ENCODE results near the gene CACNB3.

Gene CACNB3

GRCh38 chr12:48787791-48788523, 30.3 kb upstream of the CACNB3 start:
- H3K4me3 ChIP-seq = peak overlapping the region; percentile 53 to 83 (median 67)

GRCh38 chr12:48788524-48788853, 29.8 kb upstream of the CACNB3 start:
- Histone ChIP-seq H3K4me3 (peak overlapping the region; percentile 53 to 83 (median 67)), H3K27ac (peak overlapping the region in 19 of 21 experiments; percentile 25 to 94 (median 77))

More at GRCh38 chr12:48787791-48788523, 30.3 kb upstream of the CACNB3 start:
- peak overlapping the region in 19 of 21 experiments; percentile 25 to 94 (median 77) for H3K27ac ChIP-seq

- H3K4me3 ChIP-seq = peak within 1 kb of the TSS; percentile 53 to 83 (median 67)
- H3K27ac ChIP-seq = peak within 1 kb of the TSS; percentile 2 to 94 (median 84)
These were observed 29.2 kb upstream of the CACNB3 start, which contains the start of gene ADCY6 for GRCh38 chr12:48788854-48789775. Gene ADCY6 (minus strand): TSS chr12:48789089. CDS start chr12:48783434, 5,655 bp downstream.

GRCh38 chr12:48789858-48790326, 28.4 kb upstream of the CACNB3 start:
- peak overlapping the region in 12 of 21 experiments; percentile 69 to 92 (median 83) for H3K27ac ChIP-seq
- H3K4me3 ChIP-seq = peak overlapping the region; percentile 53 to 83 (median 67)

GRCh38 chr12:48793696-48794095, 24.6 kb upstream of the CACNB3 start:
- Histone ChIP-seq H3K27ac (no peak overlapping the region), H3K4me3 (no peak overlapping the region)

GRCh38 chr12:48794870-48795269, 23.4 kb upstream of the CACNB3 start:
- no peak overlapping the region for H3K4me3 ChIP-seq

GRCh38 chr12:48795550-48796455, 22.5 kb upstream of the CACNB3 start:
- no peak overlapping the region for H3K4me3 ChIP-seq
- H3K27ac ChIP-seq = no peak overlapping the region

More at GRCh38 chr12:48794870-48795269, 23.4 kb upstream of the CACNB3 start:
- H3K27ac ChIP-seq = peak overlapping the region in 1 of 21 experiments; percentile 21

- Histone ChIP-seq H3K27ac (no peak overlapping the region), H3K4me3 (no peak overlapping the region)
These were observed 21.3 kb upstream of the CACNB3 start for GRCh38 chr12:48796976-48797375.

- Histone ChIP-seq H3K4me3 (no peak overlapping the region), H3K27ac (no peak overlapping the region)
These were observed 17.8 kb upstream of the CACNB3 start for GRCh38 chr12:48800457-48800856.

- Histone ChIP-seq H3K27ac (no peak overlapping the region), H3K4me3 (no peak overlapping the region)
These were observed 17.3 kb upstream of the CACNB3 start for GRCh38 chr12:48800971-48801370.

- H3K4me3 ChIP-seq = no peak overlapping the region
These were observed 14.6 kb upstream of the CACNB3 start for GRCh38 chr12:48803675-48804074.

GRCh38 chr12:48807981-48808380, 10.3 kb upstream of the CACNB3 start:
- no peak overlapping the region for H3K27ac ChIP-seq
- H3K4me3 ChIP-seq = no peak overlapping the region

More at GRCh38 chr12:48803675-48804074, 14.6 kb upstream of the CACNB3 start:
- H3K27ac ChIP-seq = no peak overlapping the region

GRCh38 chr12:48810903-48811431, 7.3 kb upstream of the CACNB3 start:
- no peak overlapping the region for H3K4me3 ChIP-seq
- peak overlapping the region in 1 of 21 experiments; percentile 18 for H3K27ac ChIP-seq

- Histone ChIP-seq H3K4me3 (no peak overlapping the region), H3K27ac (peak overlapping the region in 1 of 21 experiments; percentile 18)
These were observed 6.7 kb upstream of the CACNB3 start for GRCh38 chr12:48811437-48812090.

- Histone ChIP-seq H3K4me3 (no peak overlapping the region), H3K27ac (peak overlapping the region in 1 of 21 experiments; percentile 39)
These were observed 5.9 kb upstream of the CACNB3 start for GRCh38 chr12:48812389-48812788.

- peak overlapping the region; percentile 56 to 95 (median 71) for H3K4me3 ChIP-seq
- peak overlapping the region in 18 of 21 experiments; percentile 0 to 93 (median 82) for H3K27ac ChIP-seq
These were observed 4.6 kb upstream of the CACNB3 start for GRCh38 chr12:48813465-48814261.

GRCh38 chr12:48814262-48815125, 3.8 kb upstream of the CACNB3 start:
- Histone ChIP-seq H3K4me3 (peak overlapping the region; percentile 56 to 95 (median 71)), H3K27ac (peak overlapping the region; percentile 0 to 93 (median 82))

All from skin epidermis (tissue), 12 donors.